DOHH2 (cell line): ENCODE results near the gene TIGD1.

Source experiments
- H3F3A ChIP-seq: fragments of 200-600 bp; sonication (generic), shearing (Covaris generic); 2 replicates; pipeline ENCODE4 v1.6.0; 2016; ENCODE audit warnings: antibody characterized with exemption, mild to moderate bottlenecking; ENCODE audit not compliant: control insufficient read depth, insufficient read depth
- H3K27ac ChIP-seq: fragments of 200-600 bp; sonication (generic); 2 replicates; pipeline ENCODE4 v1.5.1; 2014; ENCODE audit warnings: low read depth, mild to moderate bottlenecking, low read length, moderate library complexity
- H3K27me3 ChIP-seq: fragments of 200-600 bp; sonication (generic); 2 replicates; pipeline ENCODE4 v1.6.1; 2014; ENCODE audit warnings: mild to moderate bottlenecking, low read length, mixed read lengths; ENCODE audit not compliant: control insufficient read depth
- H3K36me3 ChIP-seq: fragments of 200-600 bp; sonication (generic); 2 replicates; pipeline ENCODE4 v1.6.1; 2014; ENCODE audit warnings: mild to moderate bottlenecking, low read length, moderate library complexity, mixed read lengths; ENCODE audit not compliant: control insufficient read depth
- H3K4me1 ChIP-seq: fragments of 200-600 bp; sonication (generic); 2 replicates; pipeline ENCODE4 v1.6.1; 2014; ENCODE audit warnings: mild to moderate bottlenecking, low read length, mixed read lengths; ENCODE audit not compliant: control insufficient read depth
- H3K4me2 ChIP-seq: fragments of 200-600 bp; sonication (generic); 2 replicates; pipeline ENCODE4 v1.6.0; 2014; ENCODE audit warnings: mild to moderate bottlenecking, low read length, moderate library complexity
- H3K4me3 ChIP-seq: fragments of 200-600 bp; sonication (generic); 2 replicates; pipeline ENCODE4 v1.5.1; 2014; ENCODE audit warnings: mild to moderate bottlenecking, low read length, mixed read lengths
- H3K79me2 ChIP-seq: fragments of 200-600 bp; sonication (generic); 2 replicates; pipeline ENCODE4 v1.6.1; 2014; ENCODE audit warnings: mild to moderate bottlenecking, low read length, mixed read lengths; ENCODE audit not compliant: control insufficient read depth
- H3K9me2 ChIP-seq: fragments of 200-600 bp; sonication (generic); replicated peaks from 2 replicates; pipeline ENCODE4 v1.6.1; 2014; ENCODE audit warnings: mild to moderate bottlenecking, low read length, mixed read lengths; ENCODE audit not compliant: control insufficient read depth
- H3K9me3 ChIP-seq: fragments of 200-600 bp; sonication (generic); 2 replicates; pipeline ENCODE4 v1.6.1; 2014; ENCODE audit warnings: antibody characterized with exemption, low read length, mixed read lengths; ENCODE audit not compliant: control insufficient read depth, insufficient read depth
- H4K20me1 ChIP-seq: fragments of 200-600 bp; sonication (generic); 2 replicates; pipeline ENCODE4 v1.6.0; 2014; ENCODE audit warnings: low read depth, mild to moderate bottlenecking, antibody characterized with exemption, low read length, moderate library complexity; ENCODE audit not compliant: control insufficient read depth, insufficient read depth
- CTCF ChIP-seq: fragments of 200-600 bp; sonication (generic); IDR thresholded peaks from one replicate; pipeline ENCODE4 v1.5.1; 2014; ENCODE audit warnings: antibody characterized with exemption, mild to moderate bottlenecking, low read depth, low read length; ENCODE audit not compliant: poor library complexity, severe bottlenecking
- EZH2phosphoT487 ChIP-seq: fragments of 200-600 bp; sonication (generic); IDR thresholded peaks from 2 replicates; pipeline ENCODE4 v1.6.1; 2017; ENCODE audit warnings: borderline replicate concordance, mild to moderate bottlenecking, antibody characterized with exemption, low read length, moderate library complexity, mixed read lengths

The TIGD1 gene

GRCh38 chr2:232516551-232516950 is 33.8 kb downstream of the TIGD1 start:
- no peak overlapping the region for H3K27ac ChIP-seq
- TF ChIP-seq CTCF: no peak
- TF ChIP-seq EZH2phosphoT487: no peak
- H3K4me3 ChIP-seq: no peak overlapping the region
- H3F3A ChIP-seq: no peaks in the 10 kb centered on the region
- peaks cover 11% of the 10 kb centered on the region; the same call in 1 of the 2 replicates for H3K4me1 ChIP-seq
- no peaks in the 10 kb centered on the region for H3K9me2 ChIP-seq
- H3K79me2 ChIP-seq: no peaks in the 10 kb centered on the region
- no peaks in the 10 kb centered on the region for H3K36me3 ChIP-seq
- H3K9me3 ChIP-seq: no peaks in the 10 kb centered on the region
- no peaks in the 10 kb centered on the region for H4K20me1 ChIP-seq
- H3K27me3 ChIP-seq: no peaks in the 10 kb centered on the region
- H3K4me2 ChIP-seq: no peak overlapping the region

- H3K9me3 ChIP-seq: no peaks in the 10 kb centered on the region
- H3K4me1 ChIP-seq: peaks cover 11% of the 10 kb centered on the region; the same call in 1 of the 2 replicates
- H3K9me2 ChIP-seq: no peaks in the 10 kb centered on the region
- H3K27ac ChIP-seq: no peak overlapping the region
- no peaks in the 10 kb centered on the region for H3F3A ChIP-seq
- no peaks in the 10 kb centered on the region for H4K20me1 ChIP-seq
- no peaks in the 10 kb centered on the region for H3K36me3 ChIP-seq
- no peaks in the 10 kb centered on the region for H3K79me2 ChIP-seq
- no peak overlapping the region for H3K4me2 ChIP-seq
- H3K27me3 ChIP-seq: no peaks in the 10 kb centered on the region
- TF ChIP-seq CTCF (no peak), EZH2phosphoT487 (no peak)
- H3K4me3 ChIP-seq: no peak overlapping the region
Observed at GRCh38 chr2:232515639-232516038, 34.7 kb downstream of the TIGD1 start.

- Histone ChIP-seq H3K9me3 (no peaks in the 10 kb centered on the region), H3K9me2 (no peaks in the 10 kb centered on the region), H3K27me3 (no peaks in the 10 kb centered on the region), H3K36me3 (no peaks in the 10 kb centered on the region), H3K4me2 (no peak overlapping the region), H3K27ac (no peak overlapping the region), H3K4me1 (peaks cover 11% of the 10 kb centered on the region; the same call in 1 of the 2 replicates), H3F3A (no peaks in the 10 kb centered on the region), H3K79me2 (no peaks in the 10 kb centered on the region), H3K4me3 (no peak overlapping the region), H4K20me1 (no peaks in the 10 kb centered on the region)
- no peak for TF ChIP-seq CTCF
- TF ChIP-seq EZH2phosphoT487: no peak
Observed at GRCh38 chr2:232513353-232513752, 37.0 kb downstream of the TIGD1 start.

GRCh38 chr2:232512602-232513001 is 37.8 kb downstream of the TIGD1 start:
- H3K27me3 ChIP-seq: no peaks in the 10 kb centered on the region
- H3K27ac ChIP-seq: no peak overlapping the region
- no peaks in the 10 kb centered on the region for H3K9me2 ChIP-seq
- no peaks in the 10 kb centered on the region for H3F3A ChIP-seq
- no peak overlapping the region for H3K4me3 ChIP-seq
- TF ChIP-seq CTCF: no peak
- TF ChIP-seq EZH2phosphoT487: no peak
- no peaks in the 10 kb centered on the region for H3K36me3 ChIP-seq
- peaks cover 9% of the 10 kb centered on the region; the same call in 1 of the 2 replicates for H3K4me1 ChIP-seq
- H3K9me3 ChIP-seq: no peaks in the 10 kb centered on the region
- no peak overlapping the region for H3K4me2 ChIP-seq
- H4K20me1 ChIP-seq: no peaks in the 10 kb centered on the region
- H3K79me2 ChIP-seq: no peaks in the 10 kb centered on the region
